Middle frontal gyrus (tissue), 1 donor: ENCODE data around the gene ADAMTSL4.

Experiments
- DNase-seq: peaks from one replicate; pipeline ENCODE4 v3.0.0-alpha.2; 2015; ENCODE audit warnings: low spot score; ENCODE audit errors: extremely low spot score

ADAMTSL4 gene

GRCh38 chr1:150534002-150534401, 15.2 kb upstream of the ADAMTSL4 start:
- no peak for DNase-seq

- no peak for DNase-seq
These were observed 13.5 kb upstream of the ADAMTSL4 start for GRCh38 chr1:150535511-150536287.

GRCh38 chr1:150536836-150537731, 12.1 kb upstream of the ADAMTSL4 start:
- no peak for DNase-seq

GRCh38 chr1:150537732-150538684, 11.2 kb upstream of the ADAMTSL4 start:
- no peak for DNase-seq

GRCh38 chr1:150543500-150544143, 5.6 kb upstream of the ADAMTSL4 start:
- DNase-seq: no peak

GRCh38 chr1:150544204-150544603, 5.0 kb upstream of the ADAMTSL4 start:
- DNase-seq: no peak

GRCh38 chr1:150545486-150546032, 3.6 kb upstream of the ADAMTSL4 start:
- no peak for DNase-seq

GRCh38 chr1:150546294-150546937, 2.8 kb upstream of the ADAMTSL4 start:
- no peak for DNase-seq

GRCh38 chr1:150548324-150548631, 930 bp upstream of the ADAMTSL4 start:
- DNase-seq: no peak

GRCh38 chr1:150549496-150550221, 451 bp downstream of the ADAMTSL4 start:
- DNase-seq: no peak

GRCh38 chr1:150550222-150551050, 1.2 kb downstream of the ADAMTSL4 start:
- DNase-seq: no peak

GRCh38 chr1:150551051-150551783, 2.0 kb downstream of the ADAMTSL4 start:
- DNase-seq: no peak

GRCh38 chr1:150551784-150552127, 2.5 kb downstream of the ADAMTSL4 start:
- no peak for DNase-seq

GRCh38 chr1:150552128-150552910, 3.1 kb downstream of the ADAMTSL4 start:
- no peak for DNase-seq

- no peak for DNase-seq
These were observed 3.7 kb downstream of the ADAMTSL4 start for GRCh38 chr1:150552911-150553289.

GRCh38 chr1:150553392-150554085, 4.3 kb downstream of the ADAMTSL4 start:
- DNase-seq: no peak

GRCh38 chr1:150554086-150554452, 4.9 kb downstream of the ADAMTSL4 start:
- DNase-seq: no peak
